Measurements from ENCODE around the gene TRMT1L. TPM values are rescaled to one million over a fixed set of nuclear protein-coding genes. Genes with fewer than 3 reads are reported as not detected.

TRMT1L gene
- polyA plus RNA-seq, 1 experiment: 33.4 TPM

- H3K27ac ChIP-seq (ENCODE audit: low read depth, low read length): no peak overlapping the region
- ChIA-PET CTCF (interaction anchor here (0.9 kb wide), 1 partner anchor 270 kb away, joined by 3 read pairs; no protein-coding TSS in a partner anchor), POLR2A (no interaction called here)
- H3K27me3 ChIP-seq (ENCODE audit: control insufficient read depth, insufficient read depth, low read length): no peaks in the 10 kb centered on the region
- no peak for DNase-seq (ENCODE audit: low read depth, low spot score)
- H3K4me3 ChIP-seq (ENCODE audit: low read depth, low read length): no peak overlapping the region
- no peak for TF ChIP-seq CTCF (IDR thresholded peaks at IDR 0.05; ENCODE audit: low read depth, low read length)
- H3K9me3 ChIP-seq (ENCODE audit: control insufficient read depth, insufficient read depth, low read length): no peaks in the 10 kb centered on the region; the same call in 1 of the 2 replicates
Observed at GRCh38 chr1:185075476-185075875, 81.3 kb downstream of the TRMT1L start.

- DNase-seq (ENCODE audit: low read depth, low spot score): no peak
- no peaks in the 10 kb centered on the region for H3K27me3 ChIP-seq (ENCODE audit: control insufficient read depth, insufficient read depth, low read length)
- ChIA-PET CTCF (no interaction called here), POLR2A (no interaction called here)
- H3K4me3 ChIP-seq (ENCODE audit: low read depth, low read length): no peak overlapping the region
- no peak overlapping the region for H3K27ac ChIP-seq (ENCODE audit: low read depth, low read length)
- no peak for TF ChIP-seq CTCF (IDR thresholded peaks at IDR 0.05; ENCODE audit: low read depth, low read length)
- no peaks in the 10 kb centered on the region; the same call in 1 of the 2 replicates for H3K9me3 ChIP-seq (ENCODE audit: control insufficient read depth, insufficient read depth, low read length)
Observed at GRCh38 chr1:185074307-185074706, 82.4 kb downstream of the TRMT1L start.

GRCh38 chr1:185073725-185074124 lies 83.0 kb downstream of the TRMT1L start:
- H3K27me3 ChIP-seq (ENCODE audit: control insufficient read depth, insufficient read depth, low read length): no peaks in the 10 kb centered on the region
- POLR2A ChIA-PET: no interaction called here
- H3K9me3 ChIP-seq (ENCODE audit: control insufficient read depth, insufficient read depth, low read length): no peaks in the 10 kb centered on the region; the same call in 1 of the 2 replicates
- no peak overlapping the region for H3K4me3 ChIP-seq (ENCODE audit: low read depth, low read length)
- TF ChIP-seq CTCF (IDR thresholded peaks at IDR 0.05; ENCODE audit: low read depth, low read length): no peak
- CTCF ChIA-PET: no interaction called here
- H3K27ac ChIP-seq (ENCODE audit: low read depth, low read length): no peak overlapping the region
- DNase-seq (ENCODE audit: low read depth, low spot score): no peak

- Histone ChIP-seq H3K27ac (ENCODE audit: low read depth, low read length) (no peak overlapping the region), H3K9me3 (ENCODE audit: control insufficient read depth, insufficient read depth, low read length) (no peaks in the 10 kb centered on the region; the same call in 1 of the 2 replicates), H3K27me3 (ENCODE audit: control insufficient read depth, insufficient read depth, low read length) (no peaks in the 10 kb centered on the region), H3K4me3 (ENCODE audit: low read depth, low read length) (no peak overlapping the region)
- no peak for DNase-seq (ENCODE audit: low read depth, low spot score)
- POLR2A ChIA-PET: no interaction called here
- CTCF ChIA-PET: no interaction called here
- TF ChIP-seq CTCF (IDR thresholded peaks at IDR 0.05; ENCODE audit: low read depth, low read length): no peak
Observed at GRCh38 chr1:185070051-185070450, 86.7 kb downstream of the TRMT1L start.

- no peak for TF ChIP-seq CTCF (IDR thresholded peaks at IDR 0.05; ENCODE audit: low read depth, low read length)
Observed at GRCh38 chr1:185069202-185069772, 87.5 kb downstream of the TRMT1L start.

More at GRCh38 chr1:185069202-185069772, 87.5 kb downstream of the TRMT1L start:
- Histone ChIP-seq H3K9me3 (ENCODE audit: control insufficient read depth, insufficient read depth, low read length) (no peaks in the 10 kb centered on the region; the same call in 1 of the 2 replicates), H3K4me3 (ENCODE audit: low read depth, low read length) (no peak overlapping the region), H3K27ac (ENCODE audit: low read depth, low read length) (no peak overlapping the region), H3K27me3 (ENCODE audit: control insufficient read depth, insufficient read depth, low read length) (no peaks in the 10 kb centered on the region)
- CTCF ChIA-PET: interaction anchor here (1.0 kb wide), 1 partner anchor 101 kb away, joined by 3 read pairs; no protein-coding TSS in a partner anchor
- POLR2A ChIA-PET: no interaction called here
- no peak for DNase-seq (ENCODE audit: low read depth, low spot score)
